HG02885 (cell line): ENCODE data around the gene ANKRD49.
"Not testable (repeated sequence)": the region's sequence is repeated elsewhere in the genome, so short reads cannot be mapped to it uniquely, and the experiment has no call there.

Experiments
- ATAC-seq: cut with Tn5 transposase; IDR thresholded peaks from one replicate; pipeline ENCODE4 v1.9.1; 2021; ENCODE audit warnings: mild to moderate bottlenecking; ENCODE audit not compliant: unreplicated experiment, poor library complexity

ANKRD49 gene

GRCh38 chr11:94504689-94505293 is 11.0 kb downstream of the ANKRD49 start:
- ATAC-seq: peak; percentile 61

GRCh38 chr11:94506513-94506912 is 12.7 kb downstream of the ANKRD49 start:
- ATAC-seq: not testable (repeated sequence)

GRCh38 chr11:94507485-94507884 is 13.7 kb downstream of the ANKRD49 start:
- ATAC-seq: no peak

GRCh38 chr11:94511932-94512781 is 18.4 kb downstream of the ANKRD49 start, which contains the start of gene C11orf97:
TSS of gene C11orf97 (plus strand) at chr11:94512461. CDS start at chr11:94512529, 68 bp downstream.
- peak; percentile 84 for ATAC-seq

GRCh38 chr11:94513091-94513490 is 19.3 kb downstream of the ANKRD49 start:
- ATAC-seq: no peak

- ATAC-seq: no peak
These were observed 21.6 kb downstream of the ANKRD49 start for GRCh38 chr11:94515398-94515797.

- no peak for ATAC-seq
These were observed 22.9 kb downstream of the ANKRD49 start for GRCh38 chr11:94516725-94517124.

- no peak for ATAC-seq
These were observed 24.5 kb downstream of the ANKRD49 start for GRCh38 chr11:94518300-94518699.

GRCh38 chr11:94519478-94520084 is 25.8 kb downstream of the ANKRD49 start:
- ATAC-seq: peak; percentile 47

- ATAC-seq: peak; percentile 82
These were observed 27.9 kb downstream of the ANKRD49 start for GRCh38 chr11:94521684-94522083.

- ATAC-seq: no peak
These were observed 30.6 kb downstream of the ANKRD49 start for GRCh38 chr11:94524341-94524740.

- no peak for ATAC-seq
These were observed 32.0 kb downstream of the ANKRD49 start for GRCh38 chr11:94525546-94526324.

GRCh38 chr11:94526645-94527438 is 33.1 kb downstream of the ANKRD49 start:
- no peak for ATAC-seq

GRCh38 chr11:94528551-94528950 is 34.8 kb downstream of the ANKRD49 start:
- ATAC-seq: no peak

- ATAC-seq: no peak
These were observed 38.4 kb downstream of the ANKRD49 start for GRCh38 chr11:94532211-94532610.

- ATAC-seq: no peak
These were observed 39.4 kb downstream of the ANKRD49 start for GRCh38 chr11:94533206-94533605.

GRCh38 chr11:94533696-94534630 is 40.2 kb downstream of the ANKRD49 start:
- ATAC-seq: no peak

- no peak for ATAC-seq
These were observed 42.6 kb downstream of the ANKRD49 start for GRCh38 chr11:94536386-94536785.
